Panc1 (cell line): Measurements from ENCODE around the gene BLM. TPM values are rescaled to one million over a fixed set of nuclear protein-coding genes. Genes with fewer than 3 reads are reported as not detected.

ENCODE experiments used
- ATAC-seq: fragments of 200-7000 bp; cut with Tn5 transposase; 2 replicates; pipeline ENCODE4 v1.9.1; 2020; ENCODE audit warnings: mild to moderate bottlenecking, moderate library complexity
- BruUV-seq: library from RNA; stranded (reverse); fragments of 400-500 nt; replicated peaks from 2 replicates; lab custom pipeline; 2021; lab: Mats Ljungman, UMichigan
- CTCF ChIA-PET: fragments of 300-600 bp; sonication (Branson Sonifier 250); formaldehyde crosslinking; loops from one replicate; lab custom pipeline; 2022; ENCODE audit warnings: antibody characterized with exemption; lab: Charles Lee
- POLR2A ChIA-PET: fragments of 300-600 bp; sonication (Branson Sonifier 250); formaldehyde crosslinking; loops from one replicate; lab custom pipeline; 2022; ENCODE audit warnings: antibody characterized with exemption; lab: Charles Lee
- DNase-seq: peaks from one replicate; pipeline ENCODE4 v3.0.0-alpha.2; 2010; ENCODE audit warnings: low read depth, low spot score
- H3K27ac ChIP-seq: 2 replicates; pipeline ENCODE4 v1.5.1; 2011; ENCODE audit warnings: mild to moderate bottlenecking, low read length, inconsistent platforms
- H3K27me3 ChIP-seq: fragments of 200-500 bp; sonication (Bioruptor generic); 2 replicates; pipeline ENCODE4 v1.6.0; 2014; ENCODE audit warnings: low read length, inconsistent platforms; ENCODE audit not compliant: control insufficient read depth, insufficient read depth
- H3K36me3 ChIP-seq: fragments of 200-500 bp; sonication (Bioruptor generic); 2 replicates; pipeline ENCODE4 v1.5.1; 2014; ENCODE audit warnings: inconsistent platforms, mild to moderate bottlenecking, low read length, moderate library complexity; ENCODE audit not compliant: control insufficient read depth, insufficient read depth
- H3K4me1 ChIP-seq: 2 replicates; pipeline ENCODE4 v1.5.1; 2011; ENCODE audit warnings: inconsistent platforms, mild to moderate bottlenecking, low read length, moderate library complexity; ENCODE audit not compliant: control insufficient read depth, insufficient read depth
- H3K4me3 ChIP-seq, 2 experiments: 2 replicates each; pipeline ENCODE4 v1.5.1; 2011 to 2012; ENCODE audit warnings: low read depth in 2 of 2, low read length in 2 of 2, mild to moderate bottlenecking in 2 of 2, inconsistent platforms in 1 of 2, moderate library complexity in 1 of 2
- H3K9me3 ChIP-seq: fragments of 200-500 bp; sonication (Bioruptor generic); 2 replicates; pipeline ENCODE4 v1.5.1; 2014; ENCODE audit warnings: low read depth, mild to moderate bottlenecking, inconsistent platforms, low read length, moderate library complexity; ENCODE audit not compliant: control insufficient read depth, insufficient read depth
- POLR2AphosphoS5 ChIP-seq: IDR thresholded peaks from 2 replicates; pipeline ENCODE4 v1.6.1; 2012; ENCODE audit warnings: mild to moderate bottlenecking, low read depth, low read length, moderate library complexity
- SIN3A ChIP-seq: IDR thresholded peaks from 2 replicates; pipeline ENCODE4 v1.6.1; 2012; ENCODE audit warnings: low read depth, mild to moderate bottlenecking, low read length, moderate library complexity, borderline replicate concordance; ENCODE audit not compliant: insufficient read depth
- TCF7L2 ChIP-seq: IDR thresholded peaks from 2 replicates; pipeline ENCODE4 v1.6.1; 2011; ENCODE audit warnings: mild to moderate bottlenecking, low read depth, low read length, inconsistent platforms
- in situ Hi-C: cut with HindIII; loops from 2 replicates; pipeline ENCODE4 v1.10.0; 2016; ENCODE audit warnings: low sequenced_read_pairs, low pct_unique_long_range_greater_than_20kb
- intact Hi-C: fragments of 100-400 bp; cut with micrococcal nuclease; formaldehyde crosslinking; loops from one replicate; pipeline ENCODE4 v1.10.0; 2022; ENCODE audit not compliant: unreplicated experiment
- total RNA-seq: library from RNA; stranded (reverse); gene quantifications from one replicate; pipeline ENCODE4 v1.2.1, GENCODE V29; 2021; ENCODE audit not compliant: unreplicated experiment
- TF ChIP-seq, protein P1 (sequence below), 2 experiments: IDR thresholded peaks; 2 replicates each; pipeline ENCODE4 v1.6.1; 2011 to 2012; ENCODE audit warnings: low read depth in 2 of 2, control low read depth in 1 of 2, low read length in 1 of 2, mild to moderate bottlenecking in 1 of 2, moderate library complexity in 1 of 2; ENCODE audit not compliant: insufficient read depth in 1 of 2
- TF ChIP-seq, protein P2 (sequence below): fragments of 450-650 bp; IDR thresholded peaks from 2 replicates; pipeline ENCODE4 v1.5.1; 2017; ENCODE audit warnings: mild to moderate bottlenecking

Gene BLM
- total RNA-seq, 1 experiment from 2014 or later: 23.9 TPM

DNA sequence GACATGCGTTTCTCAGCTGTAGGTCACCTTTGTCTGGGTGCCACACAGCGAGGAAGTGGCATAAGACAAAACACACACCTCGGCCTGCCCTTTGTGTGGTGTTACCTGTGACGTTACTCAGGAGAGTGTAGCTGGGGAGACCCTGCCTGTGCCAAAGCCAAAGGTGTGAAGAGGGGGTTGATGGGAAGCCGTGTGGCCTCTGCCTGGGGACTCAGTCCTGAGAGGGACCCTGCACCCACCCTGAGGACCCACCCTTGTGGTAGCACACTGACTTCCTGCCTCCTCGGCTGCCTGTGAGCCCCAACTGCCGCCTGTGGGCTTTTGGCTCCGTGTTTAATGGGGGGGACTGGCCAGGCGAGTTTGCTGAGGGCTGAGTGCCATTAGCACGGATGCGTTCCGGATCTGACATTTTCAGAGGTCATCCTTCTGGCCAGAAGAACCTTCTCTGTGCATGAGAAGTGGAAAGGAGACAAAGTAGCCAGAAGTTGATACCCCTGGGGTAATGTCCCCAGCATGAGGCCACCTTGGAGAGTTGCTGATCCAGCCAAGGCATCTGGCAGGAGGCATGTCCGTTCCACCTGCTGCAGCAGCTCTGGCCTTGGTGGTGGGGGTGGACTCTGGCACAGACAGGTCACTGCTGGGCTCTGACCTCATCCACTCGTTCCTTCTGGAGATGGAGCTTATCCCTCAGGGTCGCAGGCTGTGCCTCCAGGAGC is 99.4 kb downstream of the BLM start:
- DNase-seq (no peak), ATAC-seq (no peak)
- TF ChIP-seq TCF7L2 (no peak), POLR2AphosphoS5 (no peak), SIN3A (no peak)
- TF ChIP-seq, protein P1, sequence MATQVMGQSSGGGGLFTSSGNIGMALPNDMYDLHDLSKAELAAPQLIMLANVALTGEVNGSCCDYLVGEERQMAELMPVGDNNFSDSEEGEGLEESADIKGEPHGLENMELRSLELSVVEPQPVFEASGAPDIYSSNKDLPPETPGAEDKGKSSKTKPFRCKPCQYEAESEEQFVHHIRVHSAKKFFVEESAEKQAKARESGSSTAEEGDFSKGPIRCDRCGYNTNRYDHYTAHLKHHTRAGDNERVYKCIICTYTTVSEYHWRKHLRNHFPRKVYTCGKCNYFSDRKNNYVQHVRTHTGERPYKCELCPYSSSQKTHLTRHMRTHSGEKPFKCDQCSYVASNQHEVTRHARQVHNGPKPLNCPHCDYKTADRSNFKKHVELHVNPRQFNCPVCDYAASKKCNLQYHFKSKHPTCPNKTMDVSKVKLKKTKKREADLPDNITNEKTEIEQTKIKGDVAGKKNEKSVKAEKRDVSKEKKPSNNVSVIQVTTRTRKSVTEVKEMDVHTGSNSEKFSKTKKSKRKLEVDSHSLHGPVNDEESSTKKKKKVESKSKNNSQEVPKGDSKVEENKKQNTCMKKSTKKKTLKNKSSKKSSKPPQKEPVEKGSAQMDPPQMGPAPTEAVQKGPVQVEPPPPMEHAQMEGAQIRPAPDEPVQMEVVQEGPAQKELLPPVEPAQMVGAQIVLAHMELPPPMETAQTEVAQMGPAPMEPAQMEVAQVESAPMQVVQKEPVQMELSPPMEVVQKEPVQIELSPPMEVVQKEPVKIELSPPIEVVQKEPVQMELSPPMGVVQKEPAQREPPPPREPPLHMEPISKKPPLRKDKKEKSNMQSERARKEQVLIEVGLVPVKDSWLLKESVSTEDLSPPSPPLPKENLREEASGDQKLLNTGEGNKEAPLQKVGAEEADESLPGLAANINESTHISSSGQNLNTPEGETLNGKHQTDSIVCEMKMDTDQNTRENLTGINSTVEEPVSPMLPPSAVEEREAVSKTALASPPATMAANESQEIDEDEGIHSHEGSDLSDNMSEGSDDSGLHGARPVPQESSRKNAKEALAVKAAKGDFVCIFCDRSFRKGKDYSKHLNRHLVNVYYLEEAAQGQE (IDR thresholded peaks at IDR 0.05; ENCODE audit: insufficient read depth in 1 of 2, low read depth in 2 of 2, low read length in 1 of 2): no peak
- TF ChIP-seq, protein P2, sequence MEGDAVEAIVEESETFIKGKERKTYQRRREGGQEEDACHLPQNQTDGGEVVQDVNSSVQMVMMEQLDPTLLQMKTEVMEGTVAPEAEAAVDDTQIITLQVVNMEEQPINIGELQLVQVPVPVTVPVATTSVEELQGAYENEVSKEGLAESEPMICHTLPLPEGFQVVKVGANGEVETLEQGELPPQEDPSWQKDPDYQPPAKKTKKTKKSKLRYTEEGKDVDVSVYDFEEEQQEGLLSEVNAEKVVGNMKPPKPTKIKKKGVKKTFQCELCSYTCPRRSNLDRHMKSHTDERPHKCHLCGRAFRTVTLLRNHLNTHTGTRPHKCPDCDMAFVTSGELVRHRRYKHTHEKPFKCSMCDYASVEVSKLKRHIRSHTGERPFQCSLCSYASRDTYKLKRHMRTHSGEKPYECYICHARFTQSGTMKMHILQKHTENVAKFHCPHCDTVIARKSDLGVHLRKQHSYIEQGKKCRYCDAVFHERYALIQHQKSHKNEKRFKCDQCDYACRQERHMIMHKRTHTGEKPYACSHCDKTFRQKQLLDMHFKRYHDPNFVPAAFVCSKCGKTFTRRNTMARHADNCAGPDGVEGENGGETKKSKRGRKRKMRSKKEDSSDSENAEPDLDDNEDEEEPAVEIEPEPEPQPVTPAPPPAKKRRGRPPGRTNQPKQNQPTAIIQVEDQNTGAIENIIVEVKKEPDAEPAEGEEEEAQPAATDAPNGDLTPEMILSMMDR: no peak
- intact Hi-C loops: no loop called here
- no peaks in the 10 kb centered on the region for H3K27me3 ChIP-seq
- no peaks in the 10 kb centered on the region for H3K9me3 ChIP-seq
- no TSS peak for BruUV-seq
- in situ Hi-C loops: no loop called here
- ChIA-PET POLR2A (no interaction called here), CTCF (interaction anchor here (0.5 kb wide), 1 partner anchor 1427 kb away, joined by 8 read pairs; no protein-coding TSS in a partner anchor)
- no peak overlapping the region for H3K27ac ChIP-seq
- no peaks in the 10 kb centered on the region; the same call in 1 of the 2 replicates for H3K4me1 ChIP-seq
- H3K36me3 ChIP-seq: no peaks in the 10 kb centered on the region; the same call in 1 of the 2 replicates
- H3K4me3 ChIP-seq: no peak overlapping the region

DNA sequence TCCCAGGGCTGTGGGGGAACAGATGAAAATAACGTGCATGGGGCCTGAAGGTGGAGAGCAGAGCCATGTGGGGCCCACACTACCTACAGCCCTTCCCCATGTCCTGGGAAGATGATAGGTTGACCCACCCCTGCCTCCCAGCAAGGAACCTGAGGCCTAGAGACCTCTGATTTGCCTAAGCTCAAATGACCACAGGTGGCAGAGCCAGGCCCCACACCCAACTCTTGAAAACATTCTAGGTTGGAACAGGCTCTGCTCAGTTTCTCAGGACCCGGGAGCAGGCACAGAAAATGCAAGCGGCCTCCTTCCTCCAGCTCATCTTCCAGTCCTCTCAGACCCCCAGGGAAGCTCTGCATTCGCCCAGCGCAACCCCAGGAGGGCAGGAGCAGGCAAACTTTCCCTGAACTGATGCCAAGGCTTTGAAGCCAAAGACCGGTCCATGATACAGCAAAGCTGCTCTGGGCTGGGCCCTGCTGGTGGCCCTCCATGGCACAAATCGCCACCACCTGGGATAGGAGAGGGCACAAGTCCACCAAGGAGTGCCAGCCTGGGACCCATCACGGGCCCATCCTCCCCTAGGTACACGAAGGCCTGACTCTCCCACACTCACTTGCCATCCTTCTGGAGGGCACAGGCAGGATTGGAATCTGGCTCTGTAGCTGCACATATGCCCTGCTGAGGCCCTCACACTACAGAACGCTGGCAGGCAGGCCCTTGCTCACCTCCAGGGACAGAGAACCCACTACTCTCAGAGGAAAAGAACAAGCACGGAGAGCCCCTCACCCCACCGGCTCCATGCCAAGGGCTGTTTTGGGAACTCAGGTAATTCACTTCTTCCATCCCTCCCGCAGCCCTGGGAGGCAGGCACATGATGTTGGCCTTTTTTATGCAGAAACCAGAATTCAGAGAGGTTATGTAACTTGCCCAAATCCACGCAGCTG is 100.2 kb downstream of the BLM start:
- BruUV-seq: no TSS peak
- H3K4me1 ChIP-seq: no peaks in the 10 kb centered on the region; the same call in 1 of the 2 replicates
- intact Hi-C loops: no loop called here
- no peaks in the 10 kb centered on the region for H3K27me3 ChIP-seq
- in situ Hi-C loops: no loop called here
- no peaks in the 10 kb centered on the region for H3K9me3 ChIP-seq
- DNase-seq (no peak), ATAC-seq (no peak)
- CTCF ChIA-PET: no interaction called here
- no peak overlapping the region for H3K27ac ChIP-seq
- no peak overlapping the region for H3K4me3 ChIP-seq
- no peaks in the 10 kb centered on the region; the same call in 1 of the 2 replicates for H3K36me3 ChIP-seq
- TF ChIP-seq, protein P2: no peak
- TF ChIP-seq SIN3A: no peak
- no peak for TF ChIP-seq TCF7L2
- no peak for TF ChIP-seq POLR2AphosphoS5
- TF ChIP-seq, protein P1 (IDR thresholded peaks at IDR 0.05; ENCODE audit: insufficient read depth in 1 of 2, low read depth in 2 of 2, low read length in 1 of 2): no peak
- POLR2A ChIA-PET: no interaction called here
